HG03469 (cell line): Measurements from ENCODE around the gene TMEM178B.
"Not testable (repeated sequence)": the region's sequence is repeated elsewhere in the genome, so short reads cannot be mapped to it uniquely, and the experiment has no call there.

Experiments used
- ATAC-seq: cut with Tn5 transposase; IDR thresholded peaks from one replicate; pipeline ENCODE4 v1.9.1; 2021; ENCODE audit warnings: mild to moderate bottlenecking, moderate library complexity, moderate number of reproducible peaks; ENCODE audit not compliant: unreplicated experiment

The TMEM178B gene

GRCh38 chr7:141132671-141133070, 58.8 kb downstream of the TMEM178B start:
- ATAC-seq = no peak

DNA sequence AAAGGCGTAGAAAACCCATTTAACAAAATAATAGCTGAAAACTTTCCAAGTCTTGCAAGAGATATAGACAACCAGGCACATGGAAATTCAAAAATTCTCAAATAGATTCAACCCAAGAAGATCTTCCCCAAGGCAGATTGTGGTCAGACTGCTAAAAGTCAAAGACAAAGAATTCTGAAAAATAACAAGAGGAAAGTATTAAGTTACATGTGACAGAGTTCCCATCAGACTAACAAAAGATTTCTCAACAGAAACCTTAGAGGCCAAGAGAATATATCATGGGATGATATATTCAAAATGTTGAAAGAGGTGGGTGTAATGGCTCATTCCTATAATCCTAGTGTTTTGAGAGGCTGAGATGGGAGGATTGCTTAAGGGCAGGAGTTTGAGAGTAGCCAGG, 59.8 kb downstream of the TMEM178B start:
- ATAC-seq = no peak

GRCh38 chr7:141142058-141142457, 68.2 kb downstream of the TMEM178B start:
- ATAC-seq = no peak

- ATAC-seq = no peak
Observed at GRCh38 chr7:141144921-141145629, 71.2 kb downstream of the TMEM178B start.

DNA sequence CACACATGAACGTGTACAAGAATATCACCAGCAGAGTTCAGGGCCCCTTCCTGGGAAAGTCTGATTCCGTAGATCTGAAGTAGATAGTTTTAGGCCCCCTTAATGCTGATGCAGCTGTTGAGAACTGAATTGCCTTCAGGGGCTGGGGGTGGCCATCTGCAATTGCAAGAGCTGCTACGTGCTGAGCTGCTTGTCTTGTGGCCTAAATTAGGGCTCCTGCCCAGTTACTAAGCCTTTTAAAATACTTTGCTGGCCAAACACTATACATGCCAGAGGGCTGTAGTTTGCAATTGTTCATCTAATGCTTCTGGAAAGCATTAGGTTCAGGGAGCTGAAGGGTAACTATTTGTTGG, 71.7 kb downstream of the TMEM178B start:
- no peak for ATAC-seq

GRCh38 chr7:141147482-141147881, 73.6 kb downstream of the TMEM178B start:
- ATAC-seq = no peak

- no peak for ATAC-seq
Observed at GRCh38 chr7:141150465-141150864, 76.6 kb downstream of the TMEM178B start.

GRCh38 chr7:141151746-141152145, 77.9 kb downstream of the TMEM178B start:
- ATAC-seq = no peak

- ATAC-seq = no peak
Observed at GRCh38 chr7:141153231-141153630, 79.4 kb downstream of the TMEM178B start.

DNA sequence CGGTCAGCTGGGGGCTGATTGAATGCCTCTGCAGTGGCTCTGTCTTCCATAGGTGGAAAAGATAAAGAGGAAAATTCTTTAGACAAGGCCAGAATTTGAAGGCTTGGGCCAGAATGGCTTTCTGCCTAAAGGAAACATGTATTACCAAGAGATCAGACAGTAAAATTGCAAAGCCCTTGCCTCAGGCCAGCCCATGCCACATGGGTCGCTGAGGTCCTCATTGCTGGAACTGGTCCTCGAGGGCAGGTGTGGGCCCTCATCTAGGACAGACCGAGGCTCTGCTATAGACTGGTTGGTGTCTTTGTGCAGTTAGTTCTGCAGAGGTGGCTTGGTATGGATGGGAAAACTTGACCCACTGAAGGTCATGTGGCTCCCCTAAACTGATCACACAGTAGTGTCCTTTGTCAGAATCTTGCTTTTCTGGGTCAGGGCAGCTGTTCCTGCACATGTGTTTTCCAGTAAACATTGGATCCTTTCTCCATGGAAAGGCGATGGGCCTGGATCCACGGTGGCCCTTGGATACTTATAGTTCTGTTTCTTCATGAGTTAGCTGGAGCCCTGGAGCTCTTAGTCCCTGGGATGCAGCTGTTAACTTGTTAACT, 80.4 kb downstream of the TMEM178B start:
- ATAC-seq = no peak

DNA sequence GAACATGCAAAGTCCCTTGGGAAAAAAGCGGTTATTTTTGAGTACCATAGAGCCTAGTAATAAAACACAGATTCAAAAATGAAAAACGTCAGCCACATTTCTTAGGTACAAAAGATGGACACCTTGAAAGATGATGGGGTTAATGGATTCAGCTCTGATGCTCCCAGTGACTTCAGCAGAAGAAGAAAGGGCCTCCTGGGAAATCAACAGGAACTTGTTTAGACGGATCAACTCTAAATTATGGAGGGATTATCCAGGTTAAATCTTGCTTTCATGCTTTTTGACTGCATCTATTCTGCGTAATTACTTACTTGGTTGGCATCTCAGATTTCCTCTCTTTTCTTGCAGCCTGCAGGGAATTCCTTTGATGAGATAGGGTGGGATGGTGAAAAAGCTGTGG, 82.5 kb downstream of the TMEM178B start:
- no peak for ATAC-seq

- ATAC-seq = no peak
Observed at GRCh38 chr7:141157138-141157765, 83.4 kb downstream of the TMEM178B start.

GRCh38 chr7:141158561-141158960, 84.7 kb downstream of the TMEM178B start:
- peak; percentile 52 for ATAC-seq

DNA sequence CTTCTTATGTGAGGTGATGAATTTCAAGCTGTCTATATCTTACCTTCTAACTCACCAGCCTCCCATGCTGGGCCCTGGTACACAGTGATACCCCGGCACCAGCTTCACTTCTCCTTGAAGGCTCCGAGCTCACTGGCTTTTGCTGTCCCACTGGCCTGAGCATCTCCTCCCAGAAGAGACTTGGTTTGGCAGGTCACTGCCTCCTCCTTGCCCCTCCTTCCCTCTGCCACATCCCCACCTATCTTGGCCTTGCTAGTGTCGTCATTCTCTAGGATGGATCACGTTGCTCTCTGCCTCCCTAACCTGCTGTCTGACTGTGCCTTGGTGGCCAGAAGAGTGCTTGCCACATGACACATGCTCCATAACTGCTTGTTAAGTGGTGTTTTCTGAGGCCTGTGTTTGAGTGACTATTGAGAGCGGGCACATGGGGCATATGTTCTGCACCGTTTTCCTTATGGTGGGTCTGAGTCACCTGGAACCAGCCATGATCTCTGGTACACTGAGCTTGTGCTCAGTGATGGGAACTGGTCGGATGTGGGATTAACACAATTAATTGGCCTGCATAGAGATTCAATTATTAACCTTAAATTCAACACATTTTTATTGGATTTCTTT, 86.5 kb downstream of the TMEM178B start:
- no peak for ATAC-seq

DNA sequence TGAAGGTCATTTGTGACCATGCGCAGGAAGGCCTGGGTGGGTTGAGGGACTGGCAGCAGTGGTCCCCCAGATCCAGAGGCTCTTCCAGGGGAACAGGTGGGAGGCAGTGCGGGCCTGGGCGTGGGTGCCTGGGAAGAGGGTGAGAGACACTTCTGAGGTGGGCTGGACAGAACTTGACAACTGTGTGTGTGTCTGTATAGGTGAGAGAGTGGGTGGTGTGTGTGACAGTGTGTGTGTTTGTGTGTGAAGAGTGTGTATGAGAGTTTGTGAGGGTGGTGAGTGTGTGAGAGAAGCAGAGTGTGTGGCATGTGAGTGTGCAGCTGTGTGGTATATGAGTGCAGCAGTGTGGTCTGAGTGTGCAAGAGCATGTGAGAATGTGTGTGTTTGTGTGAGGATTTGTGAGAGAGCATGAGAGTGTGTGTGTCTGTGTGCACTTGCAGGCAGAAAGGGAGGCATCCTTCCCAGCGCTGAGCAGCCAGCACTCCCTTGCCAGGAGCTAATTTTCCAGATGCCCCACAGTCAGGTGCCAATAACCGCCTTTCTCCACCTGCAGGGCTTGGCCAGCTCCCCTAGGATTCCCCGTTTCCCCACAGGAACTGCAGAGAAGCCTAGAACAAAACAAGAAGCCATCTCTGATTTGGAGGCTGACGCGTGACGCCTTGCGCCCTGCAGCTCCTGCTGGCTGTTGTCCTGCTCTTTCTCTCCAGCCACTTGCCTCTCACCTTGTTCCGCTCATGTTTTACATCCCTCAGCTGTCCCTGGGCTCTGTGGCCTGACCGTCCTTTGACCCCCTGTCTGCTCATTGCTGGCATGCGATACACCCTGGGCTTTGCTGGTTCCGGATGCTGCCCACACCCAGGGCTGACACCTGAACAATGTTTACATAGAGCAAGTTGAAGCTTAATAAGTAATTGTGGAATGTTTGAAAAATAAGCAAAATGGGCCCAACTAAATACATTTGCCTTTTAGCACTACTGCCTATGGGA, 88.0 kb downstream of the TMEM178B start:
- ATAC-seq = no peak

DNA sequence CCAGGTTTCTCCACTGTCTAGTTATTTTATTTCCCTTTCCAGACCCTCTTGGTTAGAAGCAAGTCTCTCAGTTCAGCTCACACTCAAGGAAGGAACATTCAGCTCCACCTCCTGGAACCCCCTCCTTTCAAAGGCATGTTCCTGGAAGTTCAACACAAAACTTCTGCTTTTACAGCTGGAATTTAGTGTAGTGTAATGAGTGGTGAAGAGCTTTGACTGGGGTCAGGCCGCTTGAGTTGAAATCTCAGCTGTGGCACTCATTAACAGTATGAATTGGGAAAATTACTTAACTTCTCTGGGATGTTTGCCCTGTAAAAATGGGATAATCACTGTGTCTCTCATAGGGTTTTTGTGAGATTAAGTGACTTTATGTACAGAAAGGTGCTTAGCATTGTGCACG, 91.7 kb downstream of the TMEM178B start:
- no peak for ATAC-seq

GRCh38 chr7:141166926-141167325, 93.1 kb downstream of the TMEM178B start:
- ATAC-seq = no peak

GRCh38 chr7:141167381-141167964, 93.6 kb downstream of the TMEM178B start:
- ATAC-seq = no peak

- not testable (repeated sequence) for ATAC-seq
Observed at GRCh38 chr7:141169157-141169556, 95.3 kb downstream of the TMEM178B start.

DNA sequence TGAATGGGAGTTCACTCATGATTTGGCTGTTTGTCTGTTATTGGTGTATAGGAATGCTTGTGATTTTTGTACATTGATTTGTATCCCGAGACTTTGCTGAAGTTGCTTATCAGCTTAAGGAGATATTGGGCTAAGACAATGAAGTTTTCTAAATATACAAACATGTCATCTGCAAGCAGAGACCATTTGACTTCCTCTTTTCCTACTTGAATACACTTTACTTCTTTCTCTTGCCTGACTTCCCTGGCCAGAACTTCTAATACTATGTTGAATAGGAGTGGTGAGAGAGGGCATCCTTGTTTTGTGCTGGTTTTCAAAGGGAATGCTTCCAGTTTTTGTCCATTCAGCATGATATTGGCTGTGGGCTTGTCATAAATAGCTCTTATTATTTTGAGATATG, 101.9 kb downstream of the TMEM178B start:
- ATAC-seq = not testable (repeated sequence)
